Bladder microvascular endothelial cell (primary cell): Measurements from ENCODE around the gene SCN5A. TPM values are rescaled to one million over a fixed set of nuclear protein-coding genes. Genes with fewer than 3 reads are reported as not detected.

Experiments used
- total RNA-seq: library from RNA; depleted of rRNA; stranded (reverse); fragments of >200 nt; gene quantifications from 2 replicates; pipeline ENCODE4 v1.2.3, GENCODE V29; 2014

SCN5A gene
- 1.6 and 5.2 TPM in 2 replicates for total RNA-seq

GRCh38 chr3:38649500-38650247, at the start of gene SCN5A:
TSS of gene SCN5A (minus strand) at chr3:38649687. CDS start at chr3:38633307, 16,380 bp downstream.

Other genes starting within 250 kb of the SCN5A start
- gene ACVR2B, start 195.8 kb downstream of the SCN5A start, total RNA-seq = 1.9 and 5.7 TPM in 2 replicates
- 6.3 and 13.3 TPM in 2 replicates for gene EXOG, start 153.3 kb downstream of the SCN5A start, total RNA-seq
- under 0.01 TPM in 1 of 2 replicates, not detected in the other for gene SCN10A, start 166.5 kb upstream of the SCN5A start, total RNA-seq